Nephron progenitor cell (in vitro differentiated cells): ENCODE results near the gene UBR1.
A peak's percentile ranks its signal among the peaks of the same experiment; 100 is the strongest.

Source experiments
- DNase-seq: peaks from one replicate; pipeline ENCODE4 v3.0.0; 2021
- H3K27ac Mint-ChIP-seq: 2 replicates; pipeline ENCODE4 v1.8.0; 2021; ENCODE audit warnings: mild to moderate bottlenecking, moderate library complexity, mixed read lengths
- H3K27me3 Mint-ChIP-seq: 2 replicates; pipeline ENCODE4 v1.8.0; 2021; ENCODE audit warnings: mild to moderate bottlenecking, low read depth, mixed read lengths; ENCODE audit not compliant: poor library complexity
- H3K36me3 Mint-ChIP-seq: 2 replicates; pipeline ENCODE4 v1.8.0; 2021; ENCODE audit warnings: low read depth, mixed read lengths
- H3K4me1 Mint-ChIP-seq: 2 replicates; pipeline ENCODE4 v1.8.0; 2021; ENCODE audit warnings: mixed read lengths
- H3K4me3 Mint-ChIP-seq: 2 replicates; pipeline ENCODE4 v1.8.0; 2021; ENCODE audit warnings: mild to moderate bottlenecking, moderate library complexity, mixed read lengths
- H3K9me3 Mint-ChIP-seq: 2 replicates; pipeline ENCODE4 v1.8.0; 2021; ENCODE audit warnings: mild to moderate bottlenecking, moderate library complexity, mixed read lengths
- TF ChIP-seq, protein P1 (sequence below): fragments of 200-600 bp; sonication (generic); IDR thresholded peaks from 2 replicates; pipeline ENCODE4 v1.5.0; 2021; ENCODE audit warnings: antibody characterized with exemption

The UBR1 gene

DNA sequence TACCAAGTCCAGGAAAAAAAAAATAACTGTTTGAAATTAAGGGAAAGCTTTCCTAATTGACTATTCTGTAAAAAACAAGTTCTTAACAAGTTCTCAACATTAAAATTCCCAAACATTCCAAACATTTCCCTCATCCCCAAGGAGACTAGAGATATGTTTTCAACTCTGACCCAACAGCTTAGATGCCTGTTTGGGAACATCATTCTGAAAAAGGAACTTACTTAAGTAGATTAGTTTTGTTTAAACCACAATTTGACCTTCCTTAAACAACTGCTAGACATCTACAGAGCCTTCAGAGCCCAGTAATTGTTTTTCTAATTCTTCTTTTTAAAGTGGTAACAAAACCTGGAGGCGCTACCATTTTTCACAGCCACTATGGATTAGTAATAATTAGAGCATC is 12.8 kb downstream of the UBR1 start:
- Mint-ChIP-seq H3K9me3 (no peaks in the 10 kb centered on the region), H3K27ac (no peak overlapping the region), H3K27me3 (no peaks in the 10 kb centered on the region), H3K36me3 (peaks cover 77% of the 10 kb centered on the region), H3K4me3 (no peak overlapping the region), H3K4me1 (peaks cover 5% of the 10 kb centered on the region)
- no peak for DNase-seq
- TF ChIP-seq, protein P1, sequence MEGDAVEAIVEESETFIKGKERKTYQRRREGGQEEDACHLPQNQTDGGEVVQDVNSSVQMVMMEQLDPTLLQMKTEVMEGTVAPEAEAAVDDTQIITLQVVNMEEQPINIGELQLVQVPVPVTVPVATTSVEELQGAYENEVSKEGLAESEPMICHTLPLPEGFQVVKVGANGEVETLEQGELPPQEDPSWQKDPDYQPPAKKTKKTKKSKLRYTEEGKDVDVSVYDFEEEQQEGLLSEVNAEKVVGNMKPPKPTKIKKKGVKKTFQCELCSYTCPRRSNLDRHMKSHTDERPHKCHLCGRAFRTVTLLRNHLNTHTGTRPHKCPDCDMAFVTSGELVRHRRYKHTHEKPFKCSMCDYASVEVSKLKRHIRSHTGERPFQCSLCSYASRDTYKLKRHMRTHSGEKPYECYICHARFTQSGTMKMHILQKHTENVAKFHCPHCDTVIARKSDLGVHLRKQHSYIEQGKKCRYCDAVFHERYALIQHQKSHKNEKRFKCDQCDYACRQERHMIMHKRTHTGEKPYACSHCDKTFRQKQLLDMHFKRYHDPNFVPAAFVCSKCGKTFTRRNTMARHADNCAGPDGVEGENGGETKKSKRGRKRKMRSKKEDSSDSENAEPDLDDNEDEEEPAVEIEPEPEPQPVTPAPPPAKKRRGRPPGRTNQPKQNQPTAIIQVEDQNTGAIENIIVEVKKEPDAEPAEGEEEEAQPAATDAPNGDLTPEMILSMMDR = no peak

GRCh38 chr15:43091859-43092258 is 14.0 kb downstream of the UBR1 start:
- TF ChIP-seq, protein P1 = no peak
- H3K27me3 Mint-ChIP-seq = no peaks in the 10 kb centered on the region
- DNase-seq = no peak

DNA sequence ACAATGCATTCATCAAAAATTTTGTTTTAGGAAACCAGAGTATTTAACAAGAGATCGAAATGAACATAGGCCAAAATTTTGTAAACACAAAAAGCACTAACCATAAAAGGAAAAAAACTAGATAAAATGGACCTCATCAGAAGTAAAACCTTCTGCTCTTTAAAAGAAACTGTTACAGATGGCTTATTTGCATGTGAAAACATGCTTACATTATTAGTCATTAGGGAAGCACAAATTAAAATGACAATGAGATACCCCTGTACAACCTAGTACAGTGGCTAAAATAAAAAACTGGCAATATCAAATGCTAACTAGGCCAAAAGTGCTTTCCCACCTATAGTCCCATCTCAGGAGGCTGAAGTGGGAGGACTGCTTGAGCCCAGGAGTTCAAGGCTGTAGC is 19.3 kb downstream of the UBR1 start:
- peak overlapping the region; percentile 37 for H3K27ac Mint-ChIP-seq
- no peaks in the 10 kb centered on the region for H3K9me3 Mint-ChIP-seq
- no peaks in the 10 kb centered on the region for H3K27me3 Mint-ChIP-seq
- H3K36me3 Mint-ChIP-seq = peaks cover 67% of the 10 kb centered on the region
- no peak for DNase-seq
- no peaks in the 10 kb centered on the region for H3K4me1 Mint-ChIP-seq
- no peak overlapping the region for H3K4me3 Mint-ChIP-seq
- TF ChIP-seq, protein P1 = no peak

More at GRCh38 chr15:43091859-43092258, 14.0 kb downstream of the UBR1 start:
- Mint-ChIP-seq H3K27ac (no peak overlapping the region), H3K36me3 (peaks cover 74% of the 10 kb centered on the region), H3K9me3 (no peaks in the 10 kb centered on the region), H3K4me1 (peaks cover 5% of the 10 kb centered on the region), H3K4me3 (no peak overlapping the region)

- Mint-ChIP-seq H3K36me3 (peaks cover 74% of the 10 kb centered on the region), H3K27ac (no peak overlapping the region), H3K4me3 (no peak overlapping the region), H3K4me1 (no peaks in the 10 kb centered on the region), H3K27me3 (no peaks in the 10 kb centered on the region), H3K9me3 (no peaks in the 10 kb centered on the region)
- TF ChIP-seq, protein P1 = no peak
- no peak for DNase-seq
Measured at GRCh38 chr15:43085921-43086320, 19.9 kb downstream of the UBR1 start.

GRCh38 chr15:43082509-43082908 is 23.3 kb downstream of the UBR1 start:
- no peak overlapping the region for H3K27ac Mint-ChIP-seq
- no peaks in the 10 kb centered on the region for H3K27me3 Mint-ChIP-seq
- H3K4me1 Mint-ChIP-seq = no peaks in the 10 kb centered on the region
- TF ChIP-seq, protein P1 = no peak
- H3K4me3 Mint-ChIP-seq = no peak overlapping the region
- peaks cover 78% of the 10 kb centered on the region for H3K36me3 Mint-ChIP-seq
- peaks cover 5% of the 10 kb centered on the region for H3K9me3 Mint-ChIP-seq
- no peak for DNase-seq

GRCh38 chr15:43081283-43081682 is 24.6 kb downstream of the UBR1 start:
- DNase-seq = no peak
- H3K27ac Mint-ChIP-seq = no peak overlapping the region
- H3K4me1 Mint-ChIP-seq = no peaks in the 10 kb centered on the region
- peaks cover 5% of the 10 kb centered on the region for H3K9me3 Mint-ChIP-seq
- TF ChIP-seq, protein P1 = no peak
- no peak overlapping the region for H3K4me3 Mint-ChIP-seq
- H3K36me3 Mint-ChIP-seq = peaks cover 70% of the 10 kb centered on the region
- H3K27me3 Mint-ChIP-seq = no peaks in the 10 kb centered on the region
